Measurements from ENCODE around the gene MARCHF3.

- no peak for TF ChIP-seq CTCF (conservative IDR thresholded peaks at IDR 0.05)
- TF ChIP-seq ZFX (IDR thresholded peaks at IDR 0.05), result no peak
Observed at GRCh38 chr5:126914801-126915436, 115.4 kb downstream of the MARCHF3 start.

Data from C4-2B (cell line).